AG04450 (cell line): Measurements from ENCODE around the gene PSTPIP2. TPM values are rescaled to one million over a fixed set of nuclear protein-coding genes. Genes with fewer than 3 reads are reported as not detected.
"Not testable (repeated sequence)": the region's sequence is repeated elsewhere in the genome, so short reads cannot be mapped to it uniquely, and the experiment has no call there.

Experiments
- CTCF ChIA-PET: fragments of 300-600, 350-600 bp; formaldehyde crosslinking; extraction: SDS; loops from one replicate; lab custom pipeline; 2022; ENCODE audit warnings: antibody characterized with exemption, inconsistent platforms; lab: Charles Lee
- POLR2A ChIA-PET: fragments of 350-600 bp; formaldehyde crosslinking; extraction: SDS; loops from one replicate; lab custom pipeline; 2021; ENCODE audit warnings: antibody characterized with exemption, inconsistent platforms; lab: Yijun Ruan, JAX
- DNase-seq: peaks from one replicate; pipeline ENCODE4 v3.0.0-alpha.2; 2011; ENCODE audit warnings: low read depth, low spot score
- H3K27ac ChIP-seq: one replicate; pipeline ENCODE4 v1.5.1; 2012; ENCODE audit warnings: low read depth, low read length, control low read depth
- H3K27me3 ChIP-seq: one replicate; pipeline ENCODE4 v1.6.0; 2012; ENCODE audit warnings: low read length; ENCODE audit not compliant: control insufficient read depth, insufficient read depth
- H3K4me3 ChIP-seq: 2 replicates; pipeline ENCODE4 v1.5.1; 2011; ENCODE audit warnings: mild to moderate bottlenecking, low read depth, low read length, control low read depth
- H3K9me3 ChIP-seq: 2 replicates; pipeline ENCODE4 v1.5.1; 2012; ENCODE audit warnings: low read length; ENCODE audit not compliant: control insufficient read depth, insufficient read depth
- polyA plus RNA-seq: library from polyadenylated mRNA; depleted of rRNA; stranded (reverse); fragments of >200 nt; gene quantifications from 2 replicates; pipeline ENCODE4 v1.2.3, GENCODE V29; 2011
- TF ChIP-seq, protein P1 (sequence below): IDR thresholded peaks from 2 replicates; pipeline ENCODE4 v1.5.1; 2011; ENCODE audit warnings: low read depth, low read length, control low read depth, inconsistent platforms

The PSTPIP2 gene
- polyA plus RNA-seq, 1 experiment: 12.6 TPM

DNA sequence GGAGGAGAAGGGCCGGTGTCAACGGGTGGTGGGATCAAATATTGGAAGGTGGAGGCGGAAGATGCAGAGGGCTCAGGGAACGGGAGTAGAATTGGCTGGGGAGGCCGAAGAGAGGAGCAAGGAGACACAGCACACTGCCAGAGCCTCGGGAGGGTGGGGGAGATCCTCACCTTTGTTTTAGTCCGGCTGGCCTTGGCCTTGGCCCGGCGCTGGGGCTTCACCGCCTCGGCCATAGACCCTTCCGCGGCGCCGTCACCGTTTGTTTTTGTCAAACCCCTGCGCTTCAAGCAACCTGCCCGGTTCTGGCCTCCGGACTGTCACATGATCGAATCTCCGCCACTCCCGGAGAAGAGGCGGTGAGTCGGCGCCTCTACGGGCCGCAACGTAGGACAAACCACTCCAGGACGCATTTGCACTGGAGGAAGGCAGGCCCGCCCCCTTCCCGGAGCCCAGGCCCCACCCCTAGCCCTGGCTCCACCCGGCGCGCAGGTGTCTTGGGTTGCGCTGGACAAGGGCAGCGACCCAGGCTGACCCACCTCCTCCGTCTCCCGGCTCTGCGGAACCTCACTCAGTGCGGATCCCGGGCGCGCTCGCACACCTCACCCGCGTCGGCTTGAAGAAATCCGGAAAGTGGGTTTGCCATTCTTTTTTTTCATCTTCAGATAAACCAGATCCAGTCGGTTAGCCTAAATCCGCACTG is 104.9 kb downstream of the PSTPIP2 start, which contains the start of gene EPG5:
EPG5 (minus strand) TSS at position 323 of the 700 bp plus-strand sequence; CDS start at position 233, 90 bp downstream.
- POLR2A ChIA-PET: no interaction called here
- CTCF ChIA-PET: no interaction called here
- H3K9me3 ChIP-seq: no peaks in the 10 kb centered on the region; the same call in 1 of the 2 replicates
- H3K27ac ChIP-seq: peak within 1 kb of the TSS; percentile 70
- H3K4me3 ChIP-seq: peak within 1 kb of the TSS; percentile 99
- DNase-seq: peak; percentile 84
- TF ChIP-seq, protein P1, sequence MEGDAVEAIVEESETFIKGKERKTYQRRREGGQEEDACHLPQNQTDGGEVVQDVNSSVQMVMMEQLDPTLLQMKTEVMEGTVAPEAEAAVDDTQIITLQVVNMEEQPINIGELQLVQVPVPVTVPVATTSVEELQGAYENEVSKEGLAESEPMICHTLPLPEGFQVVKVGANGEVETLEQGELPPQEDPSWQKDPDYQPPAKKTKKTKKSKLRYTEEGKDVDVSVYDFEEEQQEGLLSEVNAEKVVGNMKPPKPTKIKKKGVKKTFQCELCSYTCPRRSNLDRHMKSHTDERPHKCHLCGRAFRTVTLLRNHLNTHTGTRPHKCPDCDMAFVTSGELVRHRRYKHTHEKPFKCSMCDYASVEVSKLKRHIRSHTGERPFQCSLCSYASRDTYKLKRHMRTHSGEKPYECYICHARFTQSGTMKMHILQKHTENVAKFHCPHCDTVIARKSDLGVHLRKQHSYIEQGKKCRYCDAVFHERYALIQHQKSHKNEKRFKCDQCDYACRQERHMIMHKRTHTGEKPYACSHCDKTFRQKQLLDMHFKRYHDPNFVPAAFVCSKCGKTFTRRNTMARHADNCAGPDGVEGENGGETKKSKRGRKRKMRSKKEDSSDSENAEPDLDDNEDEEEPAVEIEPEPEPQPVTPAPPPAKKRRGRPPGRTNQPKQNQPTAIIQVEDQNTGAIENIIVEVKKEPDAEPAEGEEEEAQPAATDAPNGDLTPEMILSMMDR: no peak
- no peaks in the 10 kb centered on the region for H3K27me3 ChIP-seq

DNA sequence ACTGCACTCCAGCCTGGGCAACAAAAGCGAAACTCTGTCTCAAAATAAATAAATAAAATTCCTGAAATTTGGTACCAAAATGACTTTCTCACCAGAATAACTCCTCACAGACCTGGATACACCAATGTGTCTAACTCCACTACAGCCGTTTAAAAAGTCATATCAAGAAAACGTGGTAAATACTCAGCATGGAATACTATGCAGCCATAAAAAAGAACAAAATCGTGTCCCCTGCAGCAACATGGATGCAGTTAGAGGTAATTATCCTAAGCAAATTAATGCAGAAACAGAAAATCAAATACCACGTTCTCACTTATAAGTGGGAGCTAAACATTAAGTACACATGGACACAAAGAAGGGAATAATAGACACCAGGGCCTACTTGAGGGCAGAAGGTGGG is 107.1 kb downstream of the PSTPIP2 start:
- POLR2A ChIA-PET, CTCF ChIA-PET, DNase-seq, H3K9me3 ChIP-seq, H3K4me3 ChIP-seq, H3K27ac ChIP-seq, H3K27me3 ChIP-seq: not testable (repeated sequence)

DNA sequence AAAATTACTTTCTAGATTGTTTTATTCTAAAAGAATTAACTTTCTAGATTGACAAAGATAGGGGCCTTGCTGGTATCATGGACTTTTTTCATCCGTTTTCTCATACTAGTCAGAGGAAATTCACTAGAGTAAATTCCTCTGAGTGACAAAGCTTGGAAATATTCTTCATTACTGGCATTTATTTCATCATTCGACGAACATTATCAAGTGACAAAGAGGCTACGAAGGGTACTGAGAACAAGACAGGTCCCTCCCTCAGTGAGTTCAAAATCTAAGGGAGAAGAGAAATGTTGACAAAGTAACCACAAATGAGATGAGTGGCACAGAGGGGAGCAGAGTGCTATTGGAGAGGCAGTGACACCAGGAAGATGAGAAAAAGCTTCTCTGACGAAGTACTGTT is 109.2 kb downstream of the PSTPIP2 start:
- no peaks in the 10 kb centered on the region; the same call in 1 of the 2 replicates for H3K9me3 ChIP-seq
- H3K4me3 ChIP-seq: no peak overlapping the region
- ChIA-PET POLR2A (interaction anchor here (1.7 to 1.8 kb wide), 2 partner anchors 9 to 11 kb away, joined by 6 to 11 read pairs; no protein-coding TSS in a partner anchor), CTCF (interaction anchor here (1.0 to 1.4 kb wide), 3 partner anchors 12 to 83 kb away, joined by 3 to 7 read pairs (median 3); no protein-coding TSS in a partner anchor)
- DNase-seq: no peak
- no peaks in the 10 kb centered on the region for H3K27me3 ChIP-seq
- TF ChIP-seq, protein P1: no peak
- H3K27ac ChIP-seq: peak overlapping the region; percentile 87

DNA sequence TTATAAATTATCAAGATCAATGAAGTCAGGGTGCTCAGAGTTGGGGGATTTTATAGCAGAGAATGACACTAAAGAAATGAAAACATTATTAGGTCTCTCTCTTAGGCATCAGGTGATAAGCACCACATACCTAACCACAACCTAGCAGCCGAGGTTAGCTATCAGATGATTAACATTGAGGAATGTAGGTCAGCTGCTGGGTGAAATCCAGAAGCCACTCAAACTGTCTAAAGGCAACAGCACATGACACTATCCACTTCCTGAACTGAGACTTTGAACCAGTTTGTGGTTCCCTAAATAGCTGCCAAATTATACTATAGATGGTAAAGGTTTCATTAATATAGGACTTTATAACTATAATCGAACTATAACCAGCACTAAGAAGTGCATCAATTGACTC is 109.6 kb downstream of the PSTPIP2 start:
- TF ChIP-seq, protein P1: no peak
- CTCF ChIA-PET: interaction anchor here (0.8 to 1.1 kb wide), 4 partner anchors 12 to 297 kb away, joined by 3 to 10 read pairs (median 3); no protein-coding TSS in a partner anchor
- H3K27ac ChIP-seq: peak overlapping the region; percentile 63
- H3K4me3 ChIP-seq: no peak overlapping the region
- H3K27me3 ChIP-seq: no peaks in the 10 kb centered on the region
- POLR2A ChIA-PET: interaction anchor here (1.7 to 1.8 kb wide), 2 partner anchors 8 to 11 kb away, joined by 6 to 11 read pairs; no protein-coding TSS in a partner anchor
- H3K9me3 ChIP-seq: no peaks in the 10 kb centered on the region; the same call in 1 of the 2 replicates
- no peak for DNase-seq

DNA sequence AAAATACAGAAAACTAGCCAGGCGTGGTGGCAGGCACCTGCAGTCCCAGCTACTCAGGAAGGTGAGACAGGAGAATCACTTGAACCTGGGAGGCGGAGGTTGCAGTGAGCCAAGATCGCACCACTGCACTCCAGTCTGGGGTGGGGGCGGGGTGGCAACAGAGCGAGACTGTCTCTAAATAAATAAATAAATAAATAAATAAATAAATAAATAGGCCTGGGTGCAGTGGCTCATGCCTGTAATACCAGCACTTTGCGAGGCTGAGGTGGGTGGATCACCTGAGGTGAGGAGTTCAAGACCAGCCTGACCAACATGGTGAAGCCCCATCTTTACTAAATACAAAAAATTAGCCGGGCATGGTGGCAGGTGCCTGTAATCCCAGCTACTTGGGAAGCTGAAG is 112.6 kb downstream of the PSTPIP2 start:
- H3K9me3 ChIP-seq, H3K27ac ChIP-seq, H3K27me3 ChIP-seq, H3K4me3 ChIP-seq, DNase-seq, POLR2A ChIA-PET: not testable (repeated sequence)
- CTCF ChIA-PET: interaction anchor here (0.6 kb wide), 1 partner anchor 297 kb away, joined by 4 read pairs; no protein-coding TSS in a partner anchor

DNA sequence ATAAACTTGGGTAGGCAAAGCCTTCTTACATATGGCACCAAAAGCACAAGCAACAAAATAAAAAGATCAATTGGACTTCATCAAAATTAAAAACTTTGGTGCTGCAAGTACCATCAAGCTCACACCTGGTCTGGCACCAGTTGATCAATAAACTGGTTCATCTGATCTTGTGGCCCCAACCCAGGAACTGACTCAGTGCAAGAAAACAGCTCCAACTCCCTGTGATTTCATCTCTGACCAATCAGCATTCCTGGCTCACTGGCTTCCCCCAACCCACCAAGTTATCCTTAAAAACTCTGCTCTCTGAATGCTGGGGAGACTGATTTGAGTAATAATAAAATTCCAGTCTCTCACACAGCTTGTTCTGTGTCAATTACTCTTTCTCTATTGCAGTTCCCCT is 113.3 kb downstream of the PSTPIP2 start:
- no peak overlapping the region for H3K27ac ChIP-seq
- no peak overlapping the region for H3K4me3 ChIP-seq
- H3K9me3 ChIP-seq: no peaks in the 10 kb centered on the region
- no peaks in the 10 kb centered on the region for H3K27me3 ChIP-seq
- no peak for DNase-seq
- CTCF ChIA-PET: interaction anchor here (0.6 kb wide), 1 partner anchor 298 kb away, joined by 4 read pairs; no protein-coding TSS in a partner anchor
- POLR2A ChIA-PET: no interaction called here
- TF ChIP-seq, protein P1: no peak
